Trophoblast cell (in vitro differentiated cells and primary cell): ENCODE results near the gene SLC5A9.

Experiments used
- DNase-seq, 2 donors: peaks; one replicate each; pipeline ENCODE4 v3.0.0-alpha.2; 2016
- H2AFZ ChIP-seq: 2 replicates; pipeline ENCODE4 v1.6.1; 2013; ENCODE audit warnings: low read length, moderate library complexity, mild to moderate bottlenecking; ENCODE audit not compliant: insufficient read depth, poor library complexity
- H2AK5ac ChIP-seq: 2 replicates; pipeline ENCODE4 v1.6.1; 2013; ENCODE audit warnings: mild to moderate bottlenecking, low read length
- H2BK120ac ChIP-seq: 2 replicates; pipeline ENCODE4 v1.6.1; 2013; ENCODE audit warnings: low read length, mild to moderate bottlenecking, moderate library complexity; ENCODE audit not compliant: insufficient read depth, poor library complexity
- H2BK12ac ChIP-seq: 2 replicates; pipeline ENCODE4 v1.6.1; 2013; ENCODE audit warnings: mild to moderate bottlenecking, low read length, moderate library complexity
- H2BK5ac ChIP-seq: 2 replicates; pipeline ENCODE4 v1.6.1; 2013; ENCODE audit warnings: low read length, low read depth, moderate library complexity, mild to moderate bottlenecking; ENCODE audit not compliant: poor library complexity
- H3K14ac ChIP-seq: 2 replicates; pipeline ENCODE4 v1.6.1; 2013; ENCODE audit warnings: mild to moderate bottlenecking, low read length
- H3K18ac ChIP-seq: 2 replicates; pipeline ENCODE4 v1.6.1; 2013; ENCODE audit warnings: mild to moderate bottlenecking, low read length
- H3K23ac ChIP-seq: 2 replicates; pipeline ENCODE4 v1.6.1; 2013; ENCODE audit warnings: low read length
- H3K27ac ChIP-seq: 2 replicates; pipeline ENCODE4 v1.5.1; 2013; ENCODE audit warnings: low read depth, mild to moderate bottlenecking, inconsistent platforms, low read length, moderate library complexity
- H3K27me3 ChIP-seq: 2 replicates; pipeline ENCODE4 v1.6.1; 2013; ENCODE audit warnings: inconsistent platforms, mild to moderate bottlenecking, low read length, moderate library complexity; ENCODE audit not compliant: insufficient read depth
- H3K36me3 ChIP-seq, 2 experiments: 1 replicate in 1 of 2; 2 replicates in 1 of 2; pipeline ENCODE4 v1.6.1; 2013; ENCODE audit warnings: low read length in 2 of 2, mild to moderate bottlenecking in 2 of 2, moderate library complexity in 1 of 2; ENCODE audit not compliant: insufficient read depth in 2 of 2, control insufficient read depth in 1 of 2
- H3K4ac ChIP-seq: 2 replicates; pipeline ENCODE4 v1.6.1; 2013; ENCODE audit warnings: low read depth, mild to moderate bottlenecking, low read length, moderate library complexity
- H3K4me1 ChIP-seq, 2 experiments: 1 replicate in 1 of 2; 2 replicates in 1 of 2; pipeline ENCODE4 v1.6.1; 2013; ENCODE audit warnings: low read length in 2 of 2, mild to moderate bottlenecking in 2 of 2, moderate library complexity in 1 of 2; ENCODE audit not compliant: insufficient read depth in 2 of 2, control insufficient read depth in 1 of 2
- H3K4me2 ChIP-seq: 2 replicates; pipeline ENCODE4 v1.6.1; 2013; ENCODE audit warnings: inconsistent platforms, mild to moderate bottlenecking, low read length, moderate library complexity
- H3K4me3 ChIP-seq: 2 replicates; pipeline ENCODE4 v1.5.1; 2013; ENCODE audit warnings: mild to moderate bottlenecking, low read depth, low read length, inconsistent platforms
- H3K79me1 ChIP-seq: one replicate; pipeline ENCODE4 v1.6.1; 2013; ENCODE audit warnings: low read length
- H3K79me2 ChIP-seq: 2 replicates; pipeline ENCODE4 v1.6.1; 2013; ENCODE audit warnings: low read length, mild to moderate bottlenecking; ENCODE audit not compliant: control insufficient read depth, insufficient read depth, poor library complexity
- H3K9ac ChIP-seq: 2 replicates; pipeline ENCODE4 v1.6.1; 2013; ENCODE audit warnings: mild to moderate bottlenecking, low read length
- H3K9me3 ChIP-seq: 2 replicates; pipeline ENCODE4 v1.6.1; 2013; ENCODE audit warnings: low read depth, mild to moderate bottlenecking, control low read depth, inconsistent platforms, low read length; ENCODE audit not compliant: insufficient read depth
- H4K12ac ChIP-seq: 2 replicates; pipeline ENCODE4 v1.6.1; 2013; ENCODE audit warnings: low read depth, mild to moderate bottlenecking, low read length, moderate library complexity
- H4K8ac ChIP-seq: 2 replicates; pipeline ENCODE4 v1.6.1; 2013; ENCODE audit warnings: low read depth, mild to moderate bottlenecking, low read length, moderate library complexity
- H4K91ac ChIP-seq: one replicate; pipeline ENCODE4 v1.6.1; 2013; ENCODE audit warnings: low read depth, mild to moderate bottlenecking, low read length, moderate library complexity
- WGBS: extraction: QIAGEN DNeasy Blood & Tissue Kit; methylation state at CpG from one replicate; pipeline ENCODE4 v1.1.7; 2013; ENCODE audit warnings: missing lambda C conversion rate; ENCODE audit not compliant: insufficient read length, insufficient coverage; ENCODE audit errors: extremely low coverage; 5-methylcytosine and 5-hydroxymethylcytosine counted together

SLC5A9 gene

DNA sequence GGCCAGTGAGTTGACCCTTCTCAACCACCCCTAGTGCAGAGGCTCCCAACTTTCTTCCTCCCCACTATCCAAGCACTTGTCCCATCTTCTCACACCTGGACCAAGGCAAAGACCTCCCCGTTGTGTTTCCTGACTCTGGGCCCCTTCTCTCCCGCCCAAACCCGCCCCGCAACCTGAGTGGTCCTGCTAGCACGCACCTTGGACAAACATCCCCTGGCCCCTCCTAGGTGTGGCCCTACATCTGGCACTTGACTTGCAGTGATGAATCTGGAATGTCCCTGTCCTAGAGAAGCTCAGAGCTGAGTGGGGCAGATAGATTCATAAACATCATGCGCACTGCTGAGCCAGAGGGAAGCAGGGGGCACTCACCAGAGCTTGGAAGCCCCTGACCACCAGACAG, 2.3 kb downstream of the SLC5A9 start:
- WGBS: no CpG with 5 or more reads among the region's 6 CpGs

DNA sequence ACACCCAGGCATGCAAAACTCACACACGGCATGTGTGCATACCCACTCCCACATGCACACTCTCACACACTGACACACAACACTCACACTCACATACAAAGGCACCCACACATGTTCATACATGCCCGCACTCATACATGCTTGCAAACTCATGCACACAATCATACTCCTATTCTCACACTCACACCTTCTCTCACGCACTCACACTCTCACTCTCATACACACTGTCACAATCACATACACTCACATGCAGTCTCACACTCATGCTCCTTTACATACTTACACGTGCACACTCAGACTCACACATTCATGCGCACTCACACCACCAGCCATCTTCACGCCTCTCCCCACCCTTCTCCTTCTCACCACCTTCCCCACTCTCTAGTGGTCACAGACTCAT, 3.1 kb downstream of the SLC5A9 start:
- Histone ChIP-seq H3K4me3 (no peak overlapping the region), H3K18ac (no peak overlapping the region), H3K4ac (no peak overlapping the region), H3K36me3 (no peaks in the 10 kb centered on the region), H3K9ac (no peak overlapping the region), H3K23ac (no peak overlapping the region), H3K27ac (no peak overlapping the region), H3K4me1 (no peaks in the 10 kb centered on the region), H4K91ac (no peak overlapping the region), H3K27me3 (no peaks in the 10 kb centered on the region), H2AK5ac (no peak overlapping the region), H2BK12ac (no peak overlapping the region), H4K12ac (no peak overlapping the region), H4K8ac (no peak overlapping the region), H3K9me3 (peaks cover 5% of the 10 kb centered on the region), H3K79me2 (no peaks in the 10 kb centered on the region), H3K4me2 (no peak overlapping the region), H2AFZ (no peak overlapping the region), H2BK5ac (no peak overlapping the region), H3K14ac (no peak overlapping the region), H2BK120ac (no peak overlapping the region), H3K79me1 (no peaks in the 10 kb centered on the region)
- WGBS: 100% methylated on average over 4 of the region's 6 CpGs
- DNase-seq: no peak

More for the DNA sequence above, 2.3 kb downstream of the SLC5A9 start:
- Histone ChIP-seq H3K4me3 (no peak overlapping the region), H4K12ac (no peak overlapping the region), H3K9me3 (peaks cover 5% of the 10 kb centered on the region), H3K4me2 (no peak overlapping the region), H2BK120ac (no peak overlapping the region), H3K79me1 (no peaks in the 10 kb centered on the region), H3K79me2 (no peaks in the 10 kb centered on the region), H2BK12ac (no peak overlapping the region), H2AFZ (no peak overlapping the region), H4K91ac (no peak overlapping the region), H3K23ac (no peak overlapping the region), H3K36me3 (no peaks in the 10 kb centered on the region), H3K27me3 (no peaks in the 10 kb centered on the region), H3K4ac (no peak overlapping the region), H2BK5ac (no peak overlapping the region), H3K4me1 (no peaks in the 10 kb centered on the region), H3K18ac (no peak overlapping the region), H4K8ac (no peak overlapping the region), H3K9ac (no peak overlapping the region), H2AK5ac (no peak overlapping the region), H3K27ac (no peak overlapping the region), H3K14ac (no peak overlapping the region)
- DNase-seq: no peak

DNA sequence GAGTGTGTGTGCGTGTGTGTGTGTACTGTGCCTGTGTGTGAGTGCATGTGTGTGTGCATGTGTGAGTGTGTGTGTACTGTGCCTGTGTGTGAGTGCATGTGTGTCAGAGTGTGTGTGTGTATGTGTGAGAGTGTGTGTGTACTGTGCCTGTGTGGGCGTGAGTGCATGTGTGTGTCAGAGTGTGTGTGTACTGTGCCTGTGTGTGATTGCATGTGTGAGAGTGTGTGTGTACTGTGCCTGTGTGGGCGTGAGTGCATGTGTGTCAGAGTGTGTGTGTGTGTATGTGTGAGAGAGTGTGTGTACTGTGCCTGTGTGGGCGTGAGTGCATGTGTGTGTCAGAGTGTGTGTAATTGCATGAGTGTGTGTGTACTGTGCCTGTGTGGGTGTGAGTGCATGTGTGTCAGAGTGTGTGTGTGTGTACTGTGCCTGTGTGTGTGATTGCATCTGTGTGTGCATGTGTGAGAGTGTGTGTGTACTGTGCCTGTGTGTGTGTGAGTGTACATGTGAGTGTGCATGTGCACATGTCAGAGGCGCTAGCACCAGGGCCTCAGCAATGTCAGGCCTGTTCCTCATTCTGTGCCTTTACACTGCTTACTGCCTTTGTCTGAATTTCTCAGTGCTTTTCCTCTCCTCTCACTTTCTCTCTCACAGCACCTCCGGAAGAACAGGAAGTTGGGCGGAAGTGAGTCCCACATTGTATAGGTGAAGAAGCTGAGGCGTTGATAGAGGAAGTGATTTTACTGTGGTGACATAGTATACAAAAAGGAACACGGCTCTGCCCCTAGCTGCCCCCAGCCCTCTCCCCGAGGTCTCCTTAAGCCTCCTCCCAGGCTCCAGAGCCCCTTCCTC, 4.9 kb downstream of the SLC5A9 start:
- Histone ChIP-seq H3K36me3 (no peaks in the 10 kb centered on the region), H2AK5ac (no peak overlapping the region), H3K23ac (no peak overlapping the region), H3K27me3 (no peaks in the 10 kb centered on the region), H3K9me3 (peaks cover 5% of the 10 kb centered on the region), H3K4ac (no peak overlapping the region), H3K27ac (no peak overlapping the region), H2BK5ac (no peak overlapping the region), H3K79me2 (no peaks in the 10 kb centered on the region), H4K91ac (no peak overlapping the region), H3K4me2 (no peak overlapping the region), H3K4me1 (no peaks in the 10 kb centered on the region), H4K8ac (no peak overlapping the region), H2BK120ac (no peak overlapping the region), H4K12ac (no peak overlapping the region), H2AFZ (no peak overlapping the region), H3K4me3 (peak overlapping the region; percentile 55), H3K9ac (no peak overlapping the region), H3K14ac (no peak overlapping the region), H2BK12ac (no peak overlapping the region), H3K79me1 (no peaks in the 10 kb centered on the region), H3K18ac (no peak overlapping the region)
- no peak for DNase-seq
- WGBS: no CpG with 5 or more reads among the region's 10 CpGs

DNA sequence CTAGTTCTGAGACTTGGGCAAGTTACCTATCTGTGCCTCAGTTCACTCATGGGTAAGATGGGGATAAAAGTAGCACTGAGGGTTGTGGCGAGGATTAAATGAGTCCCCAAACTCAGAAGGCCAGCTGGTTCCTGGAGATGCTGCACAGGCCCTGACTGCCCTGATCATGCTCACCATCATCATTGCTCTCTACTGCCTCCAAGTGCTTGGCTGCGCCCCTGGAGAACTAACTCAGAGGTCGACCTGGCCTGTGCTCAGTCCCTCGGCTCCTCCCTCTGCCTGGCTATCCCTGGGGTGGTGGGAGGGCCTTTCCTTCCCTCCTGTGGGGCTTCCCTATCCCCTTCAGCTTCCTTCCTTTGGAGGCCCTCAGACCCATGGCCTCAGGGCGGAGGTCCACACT, 5.6 kb downstream of the SLC5A9 start:
- H3K9me3 ChIP-seq: peaks cover 5% of the 10 kb centered on the region
- H3K18ac ChIP-seq: no peak overlapping the region
- H2AFZ ChIP-seq: no peak overlapping the region
- H3K4me1 ChIP-seq: no peaks in the 10 kb centered on the region
- H3K23ac ChIP-seq: no peak overlapping the region
- H4K91ac ChIP-seq: no peak overlapping the region
- no peak overlapping the region for H3K27ac ChIP-seq
- H2BK5ac ChIP-seq: no peak overlapping the region
- H3K79me1 ChIP-seq: no peaks in the 10 kb centered on the region
- H2AK5ac ChIP-seq: no peak overlapping the region
- no peaks in the 10 kb centered on the region for H3K79me2 ChIP-seq
- H3K4ac ChIP-seq: no peak overlapping the region
- H3K9ac ChIP-seq: no peak overlapping the region
- no peak overlapping the region for H2BK12ac ChIP-seq
- no peaks in the 10 kb centered on the region for H3K27me3 ChIP-seq
- no peak overlapping the region for H2BK120ac ChIP-seq
- no CpG with 5 or more reads among the region's 5 CpGs for WGBS
- H3K36me3 ChIP-seq: no peaks in the 10 kb centered on the region
- H3K14ac ChIP-seq: no peak overlapping the region
- no peak for DNase-seq
- no peak overlapping the region for H4K12ac ChIP-seq
- H4K8ac ChIP-seq: no peak overlapping the region
- no peak overlapping the region for H3K4me2 ChIP-seq
- H3K4me3 ChIP-seq: no peak overlapping the region
